Smooth muscle cell (in vitro differentiated cells): ENCODE measurements around the gene TADA2A. TPM values are rescaled to one million over a fixed set of nuclear protein-coding genes. Genes with fewer than 3 reads are reported as not detected.
"Not testable (repeated sequence)": the region's sequence is repeated elsewhere in the genome, so short reads cannot be mapped to it uniquely, and the experiment has no call there.

Source experiments
- DNase-seq: peaks from one replicate; lab custom pipeline; 2025; ENCODE audit not compliant: unreplicated experiment; lab: John Stamatoyannopoulos, UW
- H2AFZ ChIP-seq: fragments of 200-600 bp; sonication (generic); 2 replicates; pipeline ENCODE4 v1.6.0; 2016; ENCODE audit warnings: antibody characterized with exemption, low read depth, mild to moderate bottlenecking
- H3F3A ChIP-seq: fragments of 200-600 bp; sonication (generic); 2 replicates; pipeline ENCODE4 v1.6.0; 2017; ENCODE audit warnings: antibody characterized with exemption, low read depth
- H3K27ac ChIP-seq: fragments of 200-600 bp; sonication (generic); 2 replicates; pipeline ENCODE4 v1.5.1; 2016; ENCODE audit warnings: low read depth, mild to moderate bottlenecking
- H3K27me3 ChIP-seq: fragments of 200-600 bp; sonication (generic); 2 replicates; pipeline ENCODE4 v1.6.1; 2016; ENCODE audit warnings: low read depth, mild to moderate bottlenecking
- H3K36me3 ChIP-seq: fragments of 200-600 bp; sonication (generic); 2 replicates; pipeline ENCODE4 v1.5.1; 2016; ENCODE audit warnings: low read depth
- H3K4me1 ChIP-seq: fragments of 200-600 bp; sonication (generic); 2 replicates; pipeline ENCODE4 v1.5.1; 2016; ENCODE audit warnings: low read depth
- H3K4me2 ChIP-seq: fragments of 200-600 bp; sonication (generic); 2 replicates; pipeline ENCODE4 v1.6.0; 2016; ENCODE audit warnings: mild to moderate bottlenecking
- H3K4me3 ChIP-seq: fragments of 200-600 bp; sonication (generic); 2 replicates; pipeline ENCODE4 v1.5.1; 2016; ENCODE audit warnings: mild to moderate bottlenecking
- H3K79me2 ChIP-seq: fragments of 200-600 bp; sonication (generic); 2 replicates; pipeline ENCODE4 v1.6.0; 2016; ENCODE audit warnings: low read depth, mild to moderate bottlenecking
- H3K9ac ChIP-seq: fragments of 200-600 bp; sonication (generic); 2 replicates; pipeline ENCODE4 v1.6.0; 2016; ENCODE audit warnings: low read depth
- H3K9me3 ChIP-seq: fragments of 200-600 bp; sonication (generic); replicated peaks from 2 replicates; pipeline ENCODE4 v1.5.1; 2016; ENCODE audit warnings: low read depth
- H4K20me1 ChIP-seq: fragments of 200-600 bp; sonication (generic); 2 replicates; pipeline ENCODE4 v1.6.0; 2016; ENCODE audit warnings: low read depth
- CTCF ChIP-seq: fragments of 200-600 bp; sonication (generic); IDR thresholded peaks from 2 replicates; pipeline ENCODE4 v1.5.1; 2017; ENCODE audit warnings: borderline replicate concordance, mild to moderate bottlenecking, antibody characterized with exemption; ENCODE audit not compliant: insufficient read depth, poor library complexity, severe bottlenecking
- WGBS: methylation state at CpG from one replicate; pipeline ENCODE4 v1.1.7; 2016; ENCODE audit warnings: low lambda C conversion rate; 5-methylcytosine and 5-hydroxymethylcytosine counted together
- polyA plus RNA-seq: library from polyadenylated mRNA; unstranded; fragments of >200 nt; fragmentation: Nextera tagmentation; extraction: Ambion mirVana; gene quantifications from 2 replicates; pipeline ENCODE4 v1.2.1, GENCODE V29; 2016
- total RNA-seq: library from RNA; depleted of rRNA; stranded (reverse); fragments of >200 nt; gene quantifications from 2 replicates; pipeline ENCODE4 v1.2.3, GENCODE V29; 2014

Gene TADA2A
- total and polyA plus RNA-seq, 2 experiments from 2014 or later = 9.7 to 11.8 TPM

- Histone ChIP-seq H3K4me2 (peak overlapping the region; percentile 42), H3K9me3 (no peaks in the 10 kb centered on the region), H3K9ac (peak overlapping the region; percentile 56), H3K36me3 (peaks cover 7% of the 10 kb centered on the region), H4K20me1 (no peaks in the 10 kb centered on the region), H2AFZ (peak overlapping the region; percentile 21), H3K4me3 (no peak overlapping the region), H3K4me1 (no peaks in the 10 kb centered on the region), H3K27ac (peak overlapping the region; percentile 89), H3F3A (no peaks in the 10 kb centered on the region), H3K27me3 (no peaks in the 10 kb centered on the region), H3K79me2 (no peaks in the 10 kb centered on the region)
- 28% methylated on average over 1 of the region's 1 CpG for WGBS
- no peak for DNase-seq
- no peak for TF ChIP-seq CTCF
Observed at GRCh38 chr17:37430051-37430627, 23.5 kb downstream of the TADA2A start.

DNA sequence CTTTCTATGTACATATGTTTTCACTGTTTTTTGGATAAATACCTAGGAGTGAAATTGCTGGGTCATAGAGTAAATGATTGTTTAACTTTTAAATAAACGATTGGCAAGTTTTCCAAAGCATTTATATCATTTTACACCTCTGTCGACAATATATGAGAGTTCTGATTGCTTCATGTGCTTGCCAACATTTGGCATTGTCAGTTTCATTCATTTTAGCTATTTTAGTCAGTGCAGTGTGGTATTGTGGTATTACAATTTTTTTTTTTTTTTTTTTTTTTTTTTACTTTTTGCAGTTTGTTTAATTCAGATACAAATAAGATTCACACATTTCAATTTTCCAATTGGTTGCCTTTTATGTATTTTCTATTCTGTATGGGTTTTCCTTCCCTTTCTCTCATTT lies 26.0 kb downstream of the TADA2A start:
- no peak for DNase-seq
- Histone ChIP-seq H3K4me3 (no peak overlapping the region), H3F3A (no peaks in the 10 kb centered on the region), H3K27ac (no peak overlapping the region), H3K4me1 (no peaks in the 10 kb centered on the region), H3K9ac (no peak overlapping the region), H2AFZ (no peak overlapping the region), H3K4me2 (no peak overlapping the region), H3K27me3 (no peaks in the 10 kb centered on the region), H3K36me3 (no peaks in the 10 kb centered on the region), H3K9me3 (no peaks in the 10 kb centered on the region), H3K79me2 (no peaks in the 10 kb centered on the region), H4K20me1 (no peaks in the 10 kb centered on the region)
- WGBS = 99% methylated on average over 2 of the region's 2 CpGs
- no peak for TF ChIP-seq CTCF

DNA sequence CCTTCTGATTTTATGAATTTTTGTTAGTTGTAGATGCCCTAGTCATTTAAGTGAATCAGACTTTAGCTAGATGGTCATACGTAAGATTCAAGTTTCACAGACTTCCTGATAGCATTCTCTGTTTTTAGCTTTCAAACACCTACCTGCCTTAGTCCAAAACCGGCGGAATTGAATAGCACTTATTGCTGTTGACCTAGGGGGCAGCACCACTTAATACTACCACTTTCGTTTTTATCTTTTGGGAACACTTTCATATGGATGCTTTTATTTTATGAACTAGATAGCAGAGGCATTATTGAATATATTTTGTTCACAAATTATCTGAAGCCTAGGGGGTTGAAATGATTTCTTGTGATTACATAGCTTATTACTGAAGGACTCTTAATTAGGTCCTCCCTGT lies 31.5 kb downstream of the TADA2A start:
- TF ChIP-seq CTCF = no peak
- Histone ChIP-seq H3K4me2 (no peak overlapping the region), H3K9me3 (no peaks in the 10 kb centered on the region), H3K27ac (no peak overlapping the region), H2AFZ (no peak overlapping the region), H3F3A (no peaks in the 10 kb centered on the region), H3K4me3 (no peak overlapping the region), H3K4me1 (no peaks in the 10 kb centered on the region), H3K27me3 (no peaks in the 10 kb centered on the region), H3K9ac (no peak overlapping the region), H3K36me3 (peaks cover 20% of the 10 kb centered on the region), H3K79me2 (no peaks in the 10 kb centered on the region), H4K20me1 (no peaks in the 10 kb centered on the region)
- DNase-seq = no peak
- WGBS = 90% methylated on average over 4 of the region's 4 CpGs

DNA sequence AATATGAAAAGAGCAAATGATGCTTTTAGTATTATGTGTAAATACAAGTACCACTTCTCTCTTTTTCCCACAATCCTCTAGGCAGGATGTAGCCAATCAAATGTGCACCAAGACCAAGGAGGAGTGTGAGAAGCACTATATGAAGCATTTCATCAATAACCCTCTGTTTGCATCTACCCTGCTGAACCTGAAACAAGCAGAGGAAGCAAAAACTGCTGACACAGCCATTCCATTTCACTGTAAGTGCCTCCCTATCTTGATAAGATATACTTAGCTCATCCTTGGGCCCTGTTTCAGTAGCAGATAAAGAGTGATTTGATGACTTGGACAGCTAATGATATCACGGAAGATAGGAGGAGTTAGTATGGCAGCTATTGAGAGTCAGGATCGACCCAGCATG lies 33.7 kb downstream of the TADA2A start:
- no peak for TF ChIP-seq CTCF
- Histone ChIP-seq H4K20me1 (no peaks in the 10 kb centered on the region), H3K4me3 (no peak overlapping the region), H2AFZ (no peak overlapping the region), H3K27ac (no peak overlapping the region), H3K27me3 (no peaks in the 10 kb centered on the region), H3K9me3 (no peaks in the 10 kb centered on the region), H3K36me3 (peaks cover 32% of the 10 kb centered on the region), H3F3A (no peaks in the 10 kb centered on the region), H3K4me2 (no peak overlapping the region), H3K79me2 (no peaks in the 10 kb centered on the region), H3K9ac (no peak overlapping the region), H3K4me1 (peaks cover under 1% of the 10 kb centered on the region)
- WGBS = 96% methylated on average over 2 of the region's 2 CpGs
- no peak for DNase-seq

DNA sequence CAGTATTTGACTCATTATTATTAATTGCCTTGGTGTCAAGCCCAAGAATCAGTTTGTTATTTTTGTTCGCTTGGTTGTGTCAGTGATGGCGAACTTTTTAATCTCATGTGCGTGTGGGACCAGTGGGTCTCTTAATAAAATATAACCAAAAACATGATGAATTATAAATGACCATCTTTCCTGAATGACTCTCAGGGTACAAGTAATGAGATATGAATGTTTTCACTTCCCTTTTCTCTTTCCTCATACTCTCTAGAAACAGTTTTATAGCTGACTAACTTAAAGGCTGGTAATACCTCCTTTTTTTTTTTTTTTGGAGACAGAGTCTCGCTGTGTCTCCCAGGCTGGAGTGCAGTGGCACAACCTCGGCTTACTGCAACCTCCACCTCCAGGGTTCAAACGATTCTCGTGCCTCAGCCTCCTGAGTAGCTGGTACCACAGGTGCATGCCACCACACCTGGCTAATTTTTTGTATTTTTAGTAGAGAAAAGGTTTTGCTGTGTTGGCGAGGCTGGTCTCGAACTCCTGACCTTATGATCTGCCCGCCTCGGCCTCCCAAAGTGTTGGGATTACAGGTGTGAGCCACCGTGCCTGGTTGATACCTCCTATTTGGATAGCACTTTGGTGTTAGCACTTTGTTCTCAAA lies 34.8 kb downstream of the TADA2A start:
- not testable (repeated sequence) for H3K79me2 ChIP-seq, H3K9ac ChIP-seq, H3K4me2 ChIP-seq, H3K4me3 ChIP-seq, H4K20me1 ChIP-seq, H3K27me3 ChIP-seq, H3K4me1 ChIP-seq, H3K9me3 ChIP-seq, DNase-seq, H3F3A ChIP-seq, H2AFZ ChIP-seq, H3K27ac ChIP-seq
- H3K36me3 ChIP-seq = peaks cover 32% of the 10 kb centered on the region
- WGBS = 97% methylated on average over 12 of the region's 12 CpGs
